Mucosa of rectum (tissue), 2 donors: ENCODE results near the gene ATP13A2.

ENCODE experiments used
- H3K27ac ChIP-seq, 2 donors: one replicate each; pipeline ENCODE4 v1.7.0; 2013; ENCODE audit warnings: inconsistent platforms in 2 of 2, low read depth in 2 of 2, low read length in 2 of 2
- H3K27me3 ChIP-seq, 2 donors: one replicate each; pipeline ENCODE4 v1.7.0; 2013; ENCODE audit warnings: low read length in 2 of 2; ENCODE audit not compliant: control insufficient read depth in 2 of 2, insufficient read depth in 2 of 2
- H3K36me3 ChIP-seq, 2 donors: one replicate each; pipeline ENCODE4 v1.7.0; 2013; ENCODE audit warnings: low read length in 2 of 2; ENCODE audit not compliant: control insufficient read depth in 2 of 2, insufficient read depth in 2 of 2
- H3K4me1 ChIP-seq, 2 donors: one replicate each; pipeline ENCODE4 v1.7.0; 2013; ENCODE audit warnings: low read length in 2 of 2, mild to moderate bottlenecking in 1 of 2; ENCODE audit not compliant: control insufficient read depth in 2 of 2, insufficient read depth in 2 of 2
- H3K4me3 ChIP-seq, 2 donors: one replicate each; pipeline ENCODE4 v1.7.0; 2013; ENCODE audit warnings: low read length in 2 of 2
- H3K9ac ChIP-seq, 2 donors: one replicate each; pipeline ENCODE4 v1.7.0; 2013; ENCODE audit warnings: low read length in 2 of 2, low read depth in 1 of 2, mild to moderate bottlenecking in 1 of 2
- H3K9me3 ChIP-seq, 2 donors: one replicate each; pipeline ENCODE4 v1.7.0; 2013; ENCODE audit warnings: low read length in 2 of 2; ENCODE audit not compliant: control insufficient read depth in 2 of 2
- donor health status: healthy.
- donor health status: Normal muscosa, but diverticular disease.

Gene ATP13A2

GRCh38 chr1:17031436-17031835 is 19.7 kb upstream of the ATP13A2 start:
- Histone ChIP-seq H3K9me3 (no peaks in the 10 kb centered on the region), H3K4me1 (no peaks in the 10 kb centered on the region), H3K27ac (no peak overlapping the region), H3K27me3 (no peaks in the 10 kb centered on the region), H3K9ac (no peak overlapping the region), H3K4me3 (no peak overlapping the region), H3K36me3 (peaks cover 46 to 54% of the 10 kb centered on the region in 2 donors)

DNA sequence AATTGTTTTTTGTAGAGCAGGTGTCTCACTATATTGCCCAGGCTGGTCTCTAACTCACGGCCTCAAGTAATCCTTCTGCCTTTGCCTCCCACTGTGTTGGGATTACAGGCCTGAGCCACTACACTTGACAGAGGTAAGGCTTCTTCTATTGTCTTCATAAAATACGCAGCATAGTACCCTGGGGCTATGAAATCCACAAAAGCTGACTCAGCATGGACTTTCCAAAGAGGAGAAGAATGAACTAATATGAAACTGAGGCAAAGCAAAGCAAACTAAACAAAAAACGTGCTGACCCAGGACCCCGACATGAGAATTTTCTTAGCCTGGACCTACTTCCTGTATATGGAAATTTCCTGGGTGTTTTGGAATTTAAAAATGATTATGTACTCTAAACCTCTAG is 18.5 kb upstream of the ATP13A2 start:
- H3K27ac ChIP-seq, result no peak overlapping the region
- no peaks in the 10 kb centered on the region for H3K9me3 ChIP-seq
- H3K36me3 ChIP-seq, result peaks cover 55 to 64% of the 10 kb centered on the region in 2 donors
- H3K27me3 ChIP-seq, result no peaks in the 10 kb centered on the region
- no peak overlapping the region for H3K4me3 ChIP-seq
- H3K9ac ChIP-seq, result no peak overlapping the region
- H3K4me1 ChIP-seq, result no peaks in the 10 kb centered on the region

DNA sequence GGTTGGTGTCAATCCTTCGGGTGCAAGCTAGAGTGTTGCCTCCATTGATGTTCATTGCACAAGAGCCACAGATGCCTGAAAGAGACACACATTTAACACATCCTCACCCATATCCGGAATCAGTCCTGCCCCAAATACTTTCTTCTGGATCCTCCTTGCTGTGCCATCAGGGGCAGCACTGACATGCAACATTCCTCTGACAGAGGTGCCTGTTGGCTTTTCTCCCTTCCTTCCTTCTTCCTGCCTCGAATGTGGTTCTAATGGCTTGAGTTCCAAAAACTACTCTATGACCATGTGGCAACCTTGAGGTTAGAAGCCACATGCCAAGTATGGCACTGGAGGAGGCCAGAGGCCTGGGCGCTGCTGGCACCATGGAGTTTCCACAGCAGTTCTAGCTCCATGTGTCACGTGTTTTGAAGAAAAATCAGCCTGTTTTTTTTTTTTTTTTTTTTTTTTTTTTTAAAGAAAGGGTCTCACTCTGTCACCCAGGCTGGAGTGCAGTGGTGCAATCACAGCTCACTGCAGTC is 17.0 kb upstream of the ATP13A2 start:
- no peak overlapping the region for H3K9ac ChIP-seq
- peaks cover 69 to 75% of the 10 kb centered on the region in 2 donors for H3K36me3 ChIP-seq
- no peaks in the 10 kb centered on the region for H3K27me3 ChIP-seq
- no peak overlapping the region for H3K27ac ChIP-seq
- no peaks in the 10 kb centered on the region for H3K9me3 ChIP-seq
- no peaks in the 10 kb centered on the region for H3K4me1 ChIP-seq
- H3K4me3 ChIP-seq, result no peak overlapping the region

- H3K36me3 ChIP-seq, result peaks cover 71 to 75% of the 10 kb centered on the region in 2 donors
- no peaks in the 10 kb centered on the region for H3K9me3 ChIP-seq
- H3K9ac ChIP-seq, result no peak overlapping the region
- no peaks in the 10 kb centered on the region for H3K27me3 ChIP-seq
- no peak overlapping the region for H3K27ac ChIP-seq
- H3K4me1 ChIP-seq, result no peaks in the 10 kb centered on the region
- H3K4me3 ChIP-seq, result no peak overlapping the region
These were observed 16.2 kb upstream of the ATP13A2 start for GRCh38 chr1:17027900-17028299.

- Histone ChIP-seq H3K4me3 (no peak overlapping the region), H3K9ac (no peak overlapping the region), H3K9me3 (no peaks in the 10 kb centered on the region), H3K27me3 (no peaks in the 10 kb centered on the region), H3K4me1 (no peaks in the 10 kb centered on the region), H3K36me3 (peaks cover 71 to 75% of the 10 kb centered on the region in 2 donors), H3K27ac (no peak overlapping the region)
These were observed 15.7 kb upstream of the ATP13A2 start for GRCh38 chr1:17027403-17027802.

DNA sequence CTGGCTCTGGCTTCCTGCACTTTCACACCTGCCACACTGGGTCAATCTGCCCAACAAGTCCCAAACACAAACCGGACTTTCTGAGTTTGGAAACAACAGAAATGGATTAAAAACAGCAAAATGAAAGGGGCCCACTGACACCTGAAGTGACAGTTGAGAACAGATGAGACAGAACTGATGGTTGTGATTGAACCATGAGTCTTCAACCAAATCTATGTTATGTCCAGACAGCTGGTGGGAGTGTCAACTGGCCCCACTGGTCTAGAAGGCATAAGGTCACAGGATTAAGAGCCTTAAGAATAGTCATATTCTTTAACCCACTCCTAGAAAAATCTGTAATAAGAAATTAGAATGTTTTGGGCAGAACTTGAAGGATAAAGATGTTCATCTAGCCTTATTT is 13.0 kb upstream of the ATP13A2 start:
- Histone ChIP-seq H3K9ac (no peak overlapping the region), H3K36me3 (peaks cover 83 to 91% of the 10 kb centered on the region in 2 donors), H3K4me3 (no peak overlapping the region), H3K9me3 (no peaks in the 10 kb centered on the region), H3K27ac (no peak overlapping the region), H3K4me1 (no peaks in the 10 kb centered on the region), H3K27me3 (no peaks in the 10 kb centered on the region)

DNA sequence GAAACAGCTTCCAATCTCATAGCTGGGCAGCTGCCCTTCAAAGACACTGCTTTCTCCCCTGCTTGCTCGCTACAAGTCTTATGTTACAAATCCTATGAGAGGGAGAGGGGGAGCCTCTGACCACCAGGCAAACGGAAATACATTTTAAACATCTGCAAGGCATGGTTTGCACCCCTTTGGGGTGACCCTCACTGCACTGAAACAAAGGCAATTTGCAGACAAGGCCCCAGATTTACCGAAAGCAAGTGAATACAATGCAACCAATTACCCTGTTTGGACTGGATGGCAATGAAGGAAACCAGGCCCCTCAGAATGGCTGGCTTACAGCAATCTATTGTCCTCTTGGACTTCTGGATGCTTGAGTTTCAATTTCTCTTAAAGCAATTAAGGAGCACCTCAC is 11.8 kb upstream of the ATP13A2 start:
- H3K27ac ChIP-seq, result no peak overlapping the region
- no peaks in the 10 kb centered on the region for H3K4me1 ChIP-seq
- H3K36me3 ChIP-seq, result peaks cover 88 to 93% of the 10 kb centered on the region in 2 donors
- no peak overlapping the region for H3K9ac ChIP-seq
- no peaks in the 10 kb centered on the region for H3K9me3 ChIP-seq
- H3K4me3 ChIP-seq, result no peak overlapping the region
- no peaks in the 10 kb centered on the region for H3K27me3 ChIP-seq

- Histone ChIP-seq H3K36me3 (peaks cover 88 to 92% of the 10 kb centered on the region in 2 donors), H3K4me3 (no peak overlapping the region), H3K4me1 (no peaks in the 10 kb centered on the region), H3K9me3 (no peaks in the 10 kb centered on the region), H3K27me3 (no peaks in the 10 kb centered on the region), H3K27ac (no peak overlapping the region), H3K9ac (no peak overlapping the region)
These were observed 11.4 kb upstream of the ATP13A2 start for GRCh38 chr1:17023102-17023501.

DNA sequence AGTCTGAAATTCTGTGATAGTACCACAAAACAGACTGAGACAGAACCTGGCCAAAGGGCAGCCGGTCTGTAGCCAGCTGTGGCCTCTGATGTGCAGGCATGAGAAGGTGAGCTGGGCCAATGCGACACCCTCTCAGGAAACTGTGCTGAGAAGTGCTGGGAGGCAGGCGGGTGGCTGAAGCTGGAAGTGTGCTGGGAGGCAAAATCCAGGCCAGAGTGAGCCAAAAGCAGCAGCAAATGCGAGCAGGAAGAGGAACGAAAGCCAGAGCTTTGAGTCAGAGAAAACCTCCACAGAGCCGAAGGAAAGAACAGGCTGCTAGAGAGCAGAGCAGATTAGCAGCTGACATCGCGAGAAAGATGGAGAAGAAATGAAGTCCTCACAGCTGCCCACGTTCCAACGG is 10.2 kb upstream of the ATP13A2 start:
- Histone ChIP-seq H3K27ac (no peak overlapping the region), H3K4me1 (no peaks in the 10 kb centered on the region), H3K4me3 (no peak overlapping the region), H3K36me3 (peaks cover 79 to 84% of the 10 kb centered on the region in 2 donors), H3K9me3 (no peaks in the 10 kb centered on the region), H3K9ac (no peak overlapping the region), H3K27me3 (no peaks in the 10 kb centered on the region)

DNA sequence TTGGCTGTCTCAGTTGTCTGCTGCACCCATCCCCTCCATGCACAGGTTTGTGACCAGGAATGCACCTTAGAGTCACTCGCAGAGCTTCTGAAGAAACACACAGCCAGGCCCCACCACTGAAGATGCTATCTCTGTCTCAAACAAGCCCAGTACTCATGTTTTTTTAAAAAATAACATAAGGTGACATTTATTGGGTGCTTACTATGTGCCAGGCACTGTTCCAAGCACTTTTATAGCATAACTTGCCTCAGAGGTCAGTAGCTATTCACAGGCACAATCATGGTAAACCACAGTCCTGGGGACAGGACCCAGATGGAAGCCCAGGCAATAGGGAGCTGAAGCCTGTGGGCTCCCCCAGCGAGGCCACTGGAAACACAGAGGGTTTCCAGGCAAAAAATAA is 8.8 kb upstream of the ATP13A2 start:
- Histone ChIP-seq H3K9ac (no peak overlapping the region), H3K4me1 (no peaks in the 10 kb centered on the region), H3K36me3 (peaks cover 68 to 74% of the 10 kb centered on the region in 2 donors), H3K4me3 (no peak overlapping the region), H3K9me3 (no peaks in the 10 kb centered on the region), H3K27me3 (no peaks in the 10 kb centered on the region), H3K27ac (no peak overlapping the region)

DNA sequence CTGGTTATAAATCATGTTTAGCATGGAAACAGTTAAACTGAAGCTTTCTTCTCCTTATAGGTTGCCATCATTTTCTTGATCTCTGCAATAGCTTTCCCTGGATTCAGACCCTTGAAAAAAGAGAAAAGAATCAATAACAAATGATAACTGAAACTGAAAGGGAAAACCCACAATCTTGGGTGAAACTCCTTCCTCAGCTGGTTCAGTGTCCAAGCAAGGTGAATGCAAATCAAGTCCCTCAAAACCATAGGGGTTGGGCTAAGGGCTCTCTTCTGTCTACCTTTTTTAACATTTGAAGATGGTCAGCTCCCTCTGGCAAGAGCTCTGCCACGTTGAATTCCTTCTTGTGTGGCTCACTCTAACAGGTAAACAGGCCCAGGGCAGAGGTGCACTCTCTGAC is 7.1 kb upstream of the ATP13A2 start:
- Histone ChIP-seq H3K36me3 (peaks cover 55 to 58% of the 10 kb centered on the region in 2 donors), H3K27ac (no peak overlapping the region)

More for the DNA sequence above, 7.1 kb upstream of the ATP13A2 start:
- Histone ChIP-seq H3K4me3 (no peak overlapping the region), H3K27me3 (no peaks in the 10 kb centered on the region), H3K4me1 (no peaks in the 10 kb centered on the region), H3K9me3 (no peaks in the 10 kb centered on the region), H3K9ac (no peak overlapping the region)
